ENCODE data around the gene CD96.

The CD96 gene

GRCh38 chr3:111688190-111688800, 146.3 kb downstream of the CD96 start:
- no peak for DNase-seq

- peak; percentile 75 for DNase-seq
These were observed 148.2 kb downstream of the CD96 start for GRCh38 chr3:111690242-111690641.

GRCh38 chr3:111691293-111691909, 149.4 kb downstream of the CD96 start:
- DNase-seq = peak; percentile 25

GRCh38 chr3:111692593-111693552, 150.9 kb downstream of the CD96 start:
- no peak for DNase-seq

DNA sequence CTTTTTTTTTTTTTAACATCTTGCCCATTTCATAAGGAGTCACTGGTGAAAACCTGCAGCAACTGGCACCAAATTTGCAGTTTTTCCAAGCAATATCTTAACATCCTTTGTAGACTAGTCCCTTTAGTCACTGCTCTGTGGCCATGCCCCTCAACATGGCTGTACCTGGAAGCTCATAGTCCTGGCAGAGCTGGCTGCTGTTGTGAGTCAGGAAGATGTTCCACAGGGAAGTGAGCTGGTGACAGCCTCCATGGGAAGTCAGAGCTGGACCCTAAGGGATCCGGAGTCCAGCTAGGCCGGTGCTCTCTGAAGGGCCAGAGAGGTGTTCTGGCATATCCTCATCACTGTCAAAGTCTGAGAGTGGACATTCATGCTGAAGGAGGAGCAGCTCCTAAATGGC, 152.5 kb downstream of the CD96 start:
- no peak for DNase-seq

DNA sequence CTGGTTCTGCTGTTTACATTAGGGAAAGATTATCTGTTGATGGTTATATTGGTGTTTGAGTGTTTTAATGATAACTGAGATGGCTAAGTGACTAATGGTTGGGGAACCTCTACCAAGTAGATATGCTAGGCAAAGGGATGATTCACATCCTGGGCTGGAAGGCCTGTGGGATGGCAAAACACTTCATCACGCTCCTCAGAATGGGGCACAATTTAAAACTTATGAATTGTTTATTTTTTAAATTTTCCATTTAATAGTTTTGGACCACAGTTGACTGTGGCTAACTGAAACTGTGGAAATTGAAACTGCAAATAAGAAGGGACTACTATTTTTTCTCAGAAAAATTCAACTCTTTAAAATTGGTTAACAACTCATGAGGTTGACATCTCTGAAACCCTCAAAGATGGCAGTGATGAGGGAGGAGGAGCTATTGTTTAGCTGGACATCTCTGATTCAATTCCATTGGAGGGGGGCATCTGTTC, 153.7 kb downstream of the CD96 start:
- no peak for DNase-seq

GRCh38 chr3:111700054-111700453, 158.1 kb downstream of the CD96 start:
- DNase-seq = no peak

DNA sequence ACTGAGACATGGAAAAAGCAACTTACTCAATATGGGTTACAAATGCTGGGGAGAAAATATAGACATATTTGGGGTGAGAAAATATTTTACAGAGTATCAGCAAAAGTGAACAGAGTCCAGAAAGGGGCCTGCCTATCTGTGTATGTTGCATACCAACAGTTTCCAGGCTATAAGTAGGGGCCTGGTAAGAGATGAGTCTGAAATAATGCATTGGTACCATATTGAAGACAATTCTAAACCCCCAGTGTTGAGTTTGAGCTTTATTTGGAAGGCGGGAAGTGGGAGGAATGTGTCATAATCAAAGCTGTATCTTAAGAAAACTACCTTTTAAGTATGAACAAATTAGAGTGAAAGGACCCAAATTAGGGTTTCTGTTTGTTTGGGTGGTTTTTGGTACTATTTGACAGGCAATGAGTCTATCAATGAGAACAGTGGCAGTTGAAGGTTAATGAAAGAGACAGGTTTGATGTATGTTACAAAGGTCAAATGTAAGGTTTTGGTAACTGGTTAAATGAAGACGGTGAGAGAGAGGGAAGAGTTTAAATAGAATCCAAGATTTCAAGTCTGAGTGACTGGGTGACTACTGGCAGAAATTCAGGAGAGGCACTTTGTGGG, 159.4 kb downstream of the CD96 start:
- DNase-seq = no peak

All from NCI-H2227 treated with DMSO at 0.1 percent for 48 hours (cell line).